GM18873 (cell line): ENCODE results near the gene MUC4.

Experiments
- ATAC-seq: cut with Tn5 transposase; IDR thresholded peaks from one replicate; pipeline ENCODE4 v1.9.1; 2021; ENCODE audit warnings: mild to moderate bottlenecking, moderate library complexity, moderate number of reproducible peaks; ENCODE audit not compliant: unreplicated experiment, low FRiP score

Gene MUC4

GRCh38 chr3:195705081-195705991, 106.4 kb downstream of the MUC4 start:
- ATAC-seq = no peak

DNA sequence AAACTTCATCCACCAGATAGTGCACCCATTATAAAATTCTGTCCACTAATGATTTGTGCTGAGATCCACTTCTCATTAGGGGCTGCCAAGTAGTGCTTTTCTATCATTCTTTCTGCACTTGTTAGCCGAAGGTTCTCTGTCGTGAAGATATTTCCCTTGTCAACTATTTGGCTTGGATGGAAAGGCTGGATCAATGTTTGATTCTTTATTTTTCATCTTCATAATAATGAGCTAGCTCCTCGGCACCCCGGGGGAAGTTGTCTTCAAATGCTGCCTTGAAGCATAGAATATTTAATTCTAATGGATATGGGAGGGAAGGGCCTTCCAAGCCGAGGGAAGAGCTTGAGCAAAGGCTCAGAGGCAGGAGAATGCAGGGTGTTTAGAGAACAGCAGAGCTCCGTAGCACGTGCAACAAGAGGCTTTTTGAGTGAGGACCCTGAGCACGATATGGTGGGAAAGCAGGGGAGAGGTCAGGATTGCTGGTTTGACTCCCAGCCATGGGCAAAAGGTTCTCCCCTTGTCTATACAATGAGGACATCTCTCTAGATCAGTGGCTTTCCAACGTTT, 107.2 kb downstream of the MUC4 start:
- ATAC-seq = no peak

DNA sequence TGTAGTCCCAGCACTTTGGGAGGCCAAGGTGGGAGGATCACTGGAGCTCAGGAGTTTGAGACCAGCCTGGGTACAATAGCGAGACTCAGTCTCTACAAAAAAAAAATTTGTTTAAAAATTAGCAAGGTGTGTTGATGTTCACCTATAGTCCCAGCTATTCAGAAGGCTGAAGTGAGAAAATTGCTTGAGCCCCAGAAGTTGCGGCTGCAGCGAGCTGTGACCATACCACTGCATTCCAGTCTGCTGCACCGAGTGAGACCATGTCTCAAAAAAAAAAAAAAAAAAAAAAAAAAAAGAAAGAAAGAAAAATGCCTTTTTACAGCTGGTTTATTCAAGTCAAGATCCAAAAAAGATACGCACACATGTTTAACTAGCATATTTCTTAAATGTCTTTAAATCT, 108.0 kb downstream of the MUC4 start:
- ATAC-seq = no peak

DNA sequence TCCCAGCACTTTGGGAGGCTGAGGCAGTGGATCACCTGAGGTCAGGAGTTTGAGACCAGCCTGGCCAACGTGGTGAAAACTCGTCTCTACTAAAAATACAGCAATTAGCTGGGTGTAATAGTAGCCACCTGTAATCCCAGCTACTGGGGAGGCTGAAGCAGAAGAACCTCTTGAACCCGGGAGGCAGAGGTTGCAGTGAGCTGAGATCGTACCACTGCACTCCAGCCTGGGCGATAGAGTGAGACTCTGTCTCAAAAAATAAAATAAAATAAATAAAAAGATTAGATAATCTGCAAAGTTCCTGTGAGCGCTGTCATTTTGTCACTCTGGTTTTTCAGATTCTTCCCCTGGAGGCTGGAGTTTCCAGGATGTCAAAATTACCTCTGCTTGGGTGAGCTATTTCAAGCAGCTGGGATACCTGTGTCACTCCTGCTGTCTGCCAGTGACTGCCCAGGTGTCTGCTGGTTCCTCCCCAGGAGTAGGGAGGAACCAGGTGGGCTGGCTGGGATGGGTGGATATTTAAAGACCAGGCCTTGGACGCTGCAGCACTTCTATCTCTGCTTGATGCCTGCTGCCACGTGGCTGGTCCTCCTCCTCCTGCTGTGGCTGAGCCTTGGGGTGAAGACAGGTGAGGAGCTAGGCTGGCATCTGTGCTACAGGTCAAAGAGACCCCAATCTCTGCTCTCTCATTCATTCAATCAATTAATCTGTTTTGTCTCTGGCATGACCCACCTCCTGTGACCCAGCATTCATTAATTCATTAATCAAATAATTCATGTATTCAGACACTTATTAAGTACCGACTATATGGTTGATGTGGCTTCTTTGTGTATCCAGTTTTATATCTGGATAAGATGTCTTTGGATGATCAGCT, 110.5 kb downstream of the MUC4 start:
- ATAC-seq = no peak

DNA sequence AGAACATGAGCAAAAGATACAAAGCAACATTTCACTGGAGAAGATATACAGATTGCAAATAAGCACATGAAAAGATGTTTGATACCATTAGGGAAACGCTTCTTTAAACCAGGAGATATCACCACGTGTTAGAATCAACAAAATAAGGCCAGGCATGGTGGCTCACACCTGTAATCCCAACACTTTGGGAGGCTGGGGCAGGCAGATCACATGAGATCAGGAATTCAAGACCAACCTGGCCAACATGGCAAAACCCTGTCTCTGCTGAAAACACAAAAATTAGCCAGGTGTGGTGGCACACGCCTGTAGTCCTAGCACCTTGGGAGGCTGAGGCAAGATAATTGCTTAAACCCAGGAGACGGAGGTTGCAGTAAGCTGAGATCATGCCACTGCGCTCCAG, 111.4 kb downstream of the MUC4 start:
- no peak for ATAC-seq

- no peak for ATAC-seq
These were observed 111.9 kb downstream of the MUC4 start for GRCh38 chr3:195699860-195700259.

- no peak for ATAC-seq
These were observed 112.3 kb downstream of the MUC4 start for GRCh38 chr3:195699388-195699771.

GRCh38 chr3:195698647-195699387, 112.9 kb downstream of the MUC4 start:
- ATAC-seq = no peak

GRCh38 chr3:195698325-195698646, 113.4 kb downstream of the MUC4 start:
- no peak for ATAC-seq

DNA sequence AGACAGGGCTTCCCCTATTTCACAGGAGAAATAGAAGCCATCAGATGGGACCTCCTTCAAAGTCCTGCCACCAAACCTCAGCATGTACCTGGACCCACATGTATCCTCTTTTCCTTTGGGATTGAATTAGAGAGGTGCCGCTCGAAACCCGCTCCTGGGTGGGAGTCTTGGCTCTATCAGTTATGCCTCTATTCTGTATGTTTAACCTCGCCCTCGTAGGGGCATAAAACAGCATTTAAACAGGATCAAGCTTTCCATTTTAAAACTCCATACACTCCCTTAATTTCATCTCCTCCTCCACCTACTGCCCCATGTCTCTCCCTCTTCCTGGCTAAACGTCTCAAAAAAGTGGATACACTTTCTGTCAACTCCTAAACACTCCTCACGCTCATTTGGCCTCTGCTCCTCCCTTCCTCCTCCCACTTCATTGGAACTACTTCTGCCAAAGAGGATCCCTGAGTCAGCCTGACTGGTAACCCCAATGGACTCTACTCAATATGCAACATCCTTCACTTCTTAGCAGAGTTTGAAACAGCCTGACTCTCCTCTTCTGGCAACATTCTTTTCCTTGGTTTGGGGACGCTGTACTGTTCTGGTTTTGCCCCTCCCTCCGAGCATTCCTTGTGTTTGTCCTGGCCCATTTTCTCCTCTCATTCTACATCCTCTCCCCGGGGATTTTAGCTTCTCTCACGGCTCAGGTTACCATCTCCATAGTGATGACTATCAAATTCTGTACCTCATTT, 114.0 kb downstream of the MUC4 start:
- no peak for ATAC-seq
